K562 (cell line): Measurements from ENCODE around the gene KRT6C. TPM values are rescaled to one million over a fixed set of nuclear protein-coding genes. Genes with fewer than 3 reads are reported as not detected.

Source experiments
- ATAC-seq: fragments of 200-7000 bp; cut with Tn5 transposase; 3 replicates; pipeline ENCODE4 v1.9.1; 2020; ENCODE audit warnings: moderate library complexity
- BruUV-seq: library from RNA; stranded (reverse); fragments of 400-500 nt; replicated peaks from 2 replicates; lab custom pipeline; 2021; lab: Mats Ljungman, UMichigan
- CTCF ChIA-PET: fragments of 300-600 bp; formaldehyde crosslinking; extraction: SDS; loops from one replicate; lab custom pipeline; 2021; ENCODE audit warnings: low intra/inter-chr PET ratio; lab: Yijun Ruan, JAX
- POLR2A ChIA-PET: fragments of 300-600, 350-650 bp; sonication (Branson Sonifier 250); formaldehyde crosslinking; extraction: SDS; loops from one replicate; lab custom pipeline; 2021; ENCODE audit warnings: antibody characterized with exemption, inconsistent platforms; lab: Yijun Ruan, JAX
- DNase-seq, 4 experiments: peaks; one replicate each; pipeline versions ENCODE4 v3.0.0 to v3.0.0-alpha.2; 2011 to 2018; ENCODE audit warnings: low spot score in 3 of 4, mixed read lengths in 3 of 4; ENCODE audit errors: extremely low read depth in 1 of 4
- FAIRE-seq: peaks from 2 replicates; lab custom pipeline; 2011; peaks lifted over from hg19 to GRCh38; lab: Jason Lieb, UNC
- H2AFZ ChIP-seq: 2 replicates; pipeline ENCODE4 v1.6.0; 2011; ENCODE audit warnings: low read depth, low read length, control low read depth, inconsistent platforms
- H3K27ac ChIP-seq: fragments of 200-600 bp; 3 replicates; pipeline ENCODE4 v1.8.0; 2011; ENCODE audit warnings: low read depth, mild to moderate bottlenecking, control low read depth, inconsistent platforms, low read length, moderate library complexity, mixed read lengths; ENCODE audit errors: extremely low read depth
- H3K27me3 ChIP-seq, 2 experiments: fragments of 300-600 bp in 1 of 2; 2 replicates in 1 of 2; 3 replicates in 1 of 2; pipeline versions ENCODE4 v1.6.0 to v1.8.0; 2011; ENCODE audit warnings: inconsistent platforms in 2 of 2, low read length in 2 of 2, mild to moderate bottlenecking in 1 of 2, mixed read lengths in 1 of 2, moderate library complexity in 1 of 2; ENCODE audit not compliant: control insufficient read depth in 2 of 2, insufficient read depth in 2 of 2
- H3K36me3 ChIP-seq: fragments of 300-600 bp; 3 replicates; pipeline ENCODE4 v1.8.0; 2011; ENCODE audit warnings: mild to moderate bottlenecking, low read length, inconsistent platforms; ENCODE audit not compliant: control insufficient read depth, insufficient read depth
- H3K4me1 ChIP-seq, 2 experiments: fragments of 200-600 bp in 1 of 2; replicated peaks in 1 of 2; 2 replicates in 1 of 2; 3 replicates in 1 of 2; pipeline versions ENCODE4 v1.5.1 to v1.8.0; 2011; ENCODE audit warnings: inconsistent platforms in 2 of 2, low read length in 2 of 2, mild to moderate bottlenecking in 1 of 2, mixed read lengths in 1 of 2, moderate library complexity in 1 of 2; ENCODE audit not compliant: control insufficient read depth in 2 of 2, insufficient read depth in 2 of 2
- H3K4me2 ChIP-seq: 2 replicates; pipeline ENCODE4 v1.6.1; 2011; ENCODE audit warnings: low read length, control low read depth, inconsistent platforms, mixed read lengths; ENCODE audit not compliant: insufficient read depth
- H3K4me3 ChIP-seq: fragments of 200-600 bp; sonication (generic), shearing (Covaris generic); 2 replicates; pipeline ENCODE4 v1.5.1; 2016; ENCODE audit warnings: control low read depth, inconsistent platforms
- H3K79me2 ChIP-seq: fragments of 200-600 bp; 3 replicates; pipeline ENCODE4 v1.8.0; 2011; ENCODE audit warnings: low read length, inconsistent platforms; ENCODE audit not compliant: control insufficient read depth, insufficient read depth
- H3K9ac ChIP-seq, 2 experiments: 2 replicates each; pipeline versions ENCODE4 v1.6.0 to v1.6.1; 2011; ENCODE audit warnings: low read depth in 2 of 2, low read length in 2 of 2, control low read depth in 1 of 2, inconsistent platforms in 1 of 2, mild to moderate bottlenecking in 1 of 2, mixed read lengths in 1 of 2; ENCODE audit not compliant: insufficient read depth in 1 of 2
- H3K9me1 ChIP-seq: one replicate; pipeline ENCODE4 v1.6.0; 2011; ENCODE audit warnings: inconsistent platforms, mild to moderate bottlenecking, low read length, moderate library complexity; ENCODE audit not compliant: control insufficient read depth, insufficient read depth
- H3K9me3 ChIP-seq: replicated peaks from 2 replicates; pipeline ENCODE4 v1.5.1; 2011; ENCODE audit warnings: low read depth, low read length, inconsistent platforms; ENCODE audit not compliant: control insufficient read depth, insufficient read depth
- H4K20me1 ChIP-seq: replicated peaks from 2 replicates; pipeline ENCODE4 v1.6.1; 2011; ENCODE audit warnings: low read length, inconsistent platforms, mixed read lengths; ENCODE audit not compliant: control insufficient read depth, insufficient read depth
- BACH1 ChIP-seq: fragments of 200-800 bp; sonication (Bioruptor generic); IDR thresholded peaks from 2 replicates; pipeline ENCODE4 v1.6.1; 2016; ENCODE audit warnings: missing genetic modification characterization, missing compliant biosample characterization
- C11orf30 ChIP-seq: fragments of 450-650 bp; IDR thresholded peaks from 2 replicates; pipeline ENCODE4 v1.6.1; 2016; ENCODE audit warnings: low read depth, mild to moderate bottlenecking
- CEBPB ChIP-seq: fragments of 450-650 bp; IDR thresholded peaks from 2 replicates; pipeline ENCODE4 v1.6.1; 2016; ENCODE audit warnings: missing genetic modification characterization, missing compliant biosample characterization
- CEBPG ChIP-seq, 3 experiments: fragments of 200-800 bp in 1 of 3; sonication (Bioruptor generic) in 1 of 3; sonication (generic) in 1 of 3; formaldehyde crosslinking in 1 of 3; IDR thresholded peaks in 2 of 3; conservative IDR thresholded peaks in 1 of 3; 2 replicates each; pipeline versions ENCODE4 v1.6.1 to v1.8.0; 2016 to 2022; ENCODE audit warnings: missing compliant biosample characterization in 2 of 3, missing genetic modification characterization in 2 of 3, mild to moderate bottlenecking in 1 of 3, missing genetic modification reagents in 1 of 3
- ELF4 ChIP-seq: fragments of 450-650 bp; formaldehyde crosslinking; IDR thresholded peaks from 2 replicates; pipeline ENCODE4 v1.4.0; 2022; ENCODE audit warnings: missing genetic modification characterization
- JUND ChIP-seq, 2 experiments: IDR thresholded peaks; 2 replicates in 1 of 2; 3 replicates in 1 of 2; pipeline ENCODE4 v1.6.1; 2011; ENCODE audit warnings: borderline replicate concordance in 2 of 2, low read depth in 2 of 2, low read length in 2 of 2, improper control_type of control experiment in 1 of 2, missing biosample characterization in 1 of 2, missing genetic modification characterization in 1 of 2, missing genetic modification reagents in 1 of 2
- MAFG ChIP-seq: fragments of 450-650 bp; conservative IDR thresholded peaks from 2 replicates; pipeline ENCODE4 v1.6.1; 2016; ENCODE audit warnings: missing genetic modification characterization, missing compliant biosample characterization
- MEIS2 ChIP-seq: fragments of 450-650 bp; IDR thresholded peaks from 2 replicates; pipeline ENCODE4 v1.6.1; 2014; ENCODE audit warnings: mild to moderate bottlenecking; ENCODE audit not compliant: partially characterized antibody
- NFE2 ChIP-seq: IDR thresholded peaks from 2 replicates; pipeline ENCODE4 v1.6.1; 2014; ENCODE audit warnings: antibody characterized with exemption, low read depth
- NFE2L1 ChIP-seq: fragments of 450-650 bp; IDR thresholded peaks from 2 replicates; pipeline ENCODE4 v1.6.1; 2016; ENCODE audit warnings: missing genetic modification characterization, low read depth, mild to moderate bottlenecking, missing compliant biosample characterization, moderate library complexity, borderline replicate concordance
- PBX2 ChIP-seq, 2 experiments: IDR thresholded peaks in 1 of 2; conservative IDR thresholded peaks in 1 of 2; 2 replicates each; pipeline ENCODE4 v1.6.1; 2016; ENCODE audit warnings: low read depth in 2 of 2, mild to moderate bottlenecking in 1 of 2, missing compliant biosample characterization in 1 of 2, missing genetic modification characterization in 1 of 2, moderate library complexity in 1 of 2
- ZNF165 ChIP-seq: fragments of 250-450 bp; sonication (Bioruptor Pico); IDR thresholded peaks from 2 replicates; pipeline ENCODE4 v1.4.0; 2020; ENCODE audit warnings: borderline replicate concordance
- ZNF316 ChIP-seq: fragments of 450-650 bp; IDR thresholded peaks from 2 replicates; pipeline ENCODE4 v1.6.1; 2016
- WGBS: fragments of 100-300 bp; shearing (Covaris generic); methylation state at CpG from one replicate; pipeline ENCODE4 v1.1.6; 2016; ENCODE audit warnings: low coverage, mixed read lengths; ENCODE audit not compliant: insufficient coverage; ENCODE audit errors: missing lambda C conversion rate; 5-methylcytosine and 5-hydroxymethylcytosine counted together
- in situ Hi-C: fragments of 300-500 bp; cut with MboI; formaldehyde crosslinking; loops from 4 replicates; pipeline ENCODE4 v1.15.0; 2018; ENCODE audit warnings: inconsistent platforms, mixed read lengths
- intact Hi-C: fragments of 100-400 bp; cut with micrococcal nuclease; formaldehyde crosslinking; loops from 2 replicates; pipeline ENCODE4 v1.14.2; 2022
- polyA plus RNA-seq, 8 experiments: library from polyadenylated mRNA; depleted of rRNA in 4 of 8; stranded (reverse) in 5 of 8; unstranded in 3 of 8; fragments of >200 nt; fragmentation: Nextera tagmentation in 2 of 8; fragmentation: Illumina TruSeq in 1 of 8; extraction: Ambion mirVana in 2 of 8; extraction: Trizol in 1 of 8; gene quantifications; 2 replicates each; pipeline versions ENCODE4 v1.2.1 to v1.2.3, GENCODE V29; 2011 to 2014; ENCODE audit warnings: inconsistent platforms in 1 of 8, missing spikeins in 1 of 8
- total RNA-seq, 7 experiments: library from RNA; depleted of rRNA in 6 of 7; stranded (reverse); fragments of >200 nt in 6 of 7; fragmentation: Illumina TruSeq in 2 of 7; extraction: Trizol in 2 of 7; gene quantifications; 2 replicates each; pipeline versions ENCODE4 v1.2.1 to v1.2.3, GENCODE V29; 2011 to 2021; ENCODE audit warnings: low replicate concordance in 1 of 7
- TF ChIP-seq, protein P1 (sequence below), 2 experiments: fragments of 450-650 bp in 1 of 2; sonication (generic) in 1 of 2; formaldehyde crosslinking in 1 of 2; IDR thresholded peaks in 1 of 2; conservative IDR thresholded peaks in 1 of 2; 2 replicates each; pipeline versions ENCODE4 v1.6.1 to v1.8.1; 2016 to 2023; ENCODE audit warnings: mild to moderate bottlenecking in 2 of 2, moderate library complexity in 2 of 2, inconsistent platforms in 1 of 2, missing genetic modification reagents in 1 of 2

Gene KRT6C
- total and polyA plus RNA-seq, 9 of the 15 experiments (the other 6 are each of a cell fraction or from before 2014, with no cell fraction given), result not detected

GRCh38 chr12:52513736-52514135 lies 40.1 kb upstream of the KRT6C start:
- peaks cover 9 to 32% of the 10 kb centered on the region in 2 experiments; a peak in 4 of 5 replicates for H3K27me3 ChIP-seq
- FAIRE-seq (no peak), ATAC-seq (no peak; the same call in 2 of the 3 replicates), DNase-seq (no peak)
- H3K4me3 ChIP-seq, result no peak overlapping the region
- ChIA-PET CTCF (no interaction called here), POLR2A (interaction anchor here (0.5 to 1.3 kb wide), 4 partner anchors 12 to 1532 kb away, joined by 3 read pairs; no protein-coding TSS in a partner anchor)
- H3K27ac ChIP-seq, result no peak overlapping the region
- H3K79me2 ChIP-seq, result no peaks in the 10 kb centered on the region
- no peak overlapping the region for H2AFZ ChIP-seq
- H3K4me1 ChIP-seq, result no peaks in the 10 kb centered on the region
- no peaks in the 10 kb centered on the region for H4K20me1 ChIP-seq
- H3K9me1 ChIP-seq, result no peaks in the 10 kb centered on the region
- in situ Hi-C loops (no loop called here), intact Hi-C loops (no loop called here)
- no peaks in the 10 kb centered on the region for H3K9me3 ChIP-seq
- 0% methylated on average over 6 of the region's 6 CpGs for WGBS
- no peak overlapping the region for H3K9ac ChIP-seq
- no peaks in the 10 kb centered on the region for H3K36me3 ChIP-seq
- no peak overlapping the region for H3K4me2 ChIP-seq
- no TSS peak for BruUV-seq
- TF ChIP-seq, protein P1, sequence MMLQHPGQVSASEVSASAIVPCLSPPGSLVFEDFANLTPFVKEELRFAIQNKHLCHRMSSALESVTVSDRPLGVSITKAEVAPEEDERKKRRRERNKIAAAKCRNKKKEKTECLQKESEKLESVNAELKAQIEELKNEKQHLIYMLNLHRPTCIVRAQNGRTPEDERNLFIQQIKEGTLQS (IDR thresholded peaks at IDR 0.05), result peak; percentile 65
- TF ChIP-seq, protein P1 (CRISPR knock-in tag; conservative IDR thresholded peaks at IDR 0.05), result no peak
- TF ChIP-seq ZNF316 (peak; percentile 65; the same call in 1 of the 2 replicates), C11orf30 (peak; percentile 65), CEBPB (tag) (peak; percentile 58), NFE2 (peak; percentile 54), PBX2 (CRISPR knock-in tag; IDR thresholded peaks at IDR 0.05; ENCODE audit: low read depth) (no peak), PBX2 (tag; conservative IDR thresholded peaks at IDR 0.05; ENCODE audit: low read depth) (0 out of 2 replicates have a peak, but pooled peaks have one; percentile 18), JUND (IDR thresholded peaks at IDR 0.05; ENCODE audit: borderline replicate concordance, low read depth, low read length) (no peak), JUND (tag; IDR thresholded peaks at IDR 0.05; ENCODE audit: borderline replicate concordance, low read depth, low read length) (no peak), MEIS2 (peak; percentile 10), BACH1 (tag) (peak; percentile 46; the same call in 1 of the 2 replicates), NFE2L1 (tag) (peak; percentile 27; the same call in 1 of the 2 replicates), MAFG (tag) (peak; percentile 87), CEBPG (CRISPR knock-in tag; IDR thresholded peaks at IDR 0.05) (no peak), CEBPG (tag; conservative IDR thresholded peaks at IDR 0.05 in 1 of 2, IDR thresholded peaks at IDR 0.05 in 1 of 2) (peak in 1 of 2 experiments; percentile 68; a peak in 2 of 4 replicates), ZNF165 (CRISPR knock-in tag) (no peak), ELF4 (no peak)
